H9 (cell line): ENCODE data around the gene ZBTB16. TPM values are rescaled to one million over a fixed set of nuclear protein-coding genes. Genes with fewer than 3 reads are reported as not detected.

Source experiments
- DNase-seq: peaks from one replicate; pipeline ENCODE4 v3.0.0-alpha.2; 2017
- H2AFZ ChIP-seq: one replicate; pipeline ENCODE4 v1.6.1; 2013; ENCODE audit warnings: mild to moderate bottlenecking, low read length, control low read depth, moderate library complexity
- H2AK5ac ChIP-seq: 2 replicates; pipeline ENCODE4 v1.6.1; 2013; ENCODE audit warnings: low read length, control low read depth, mixed read lengths; ENCODE audit not compliant: insufficient read length
- H2BK120ac ChIP-seq: one replicate; pipeline ENCODE4 v1.6.1; 2013; ENCODE audit warnings: low read depth, mild to moderate bottlenecking, low read length, control low read depth, inconsistent platforms; ENCODE audit not compliant: poor library complexity, severe bottlenecking
- H2BK12ac ChIP-seq: 2 replicates; pipeline ENCODE4 v1.6.1; 2013; ENCODE audit warnings: low read length, control low read depth, mixed read lengths, low read depth; ENCODE audit not compliant: insufficient read length
- H2BK15ac ChIP-seq: 2 replicates; pipeline ENCODE4 v1.6.1; 2013; ENCODE audit warnings: low read depth, low read length, control low read depth
- H2BK20ac ChIP-seq: one replicate; pipeline ENCODE4 v1.6.1; 2013; ENCODE audit warnings: low read depth, mild to moderate bottlenecking, low read length, control low read depth, inconsistent platforms; ENCODE audit not compliant: poor library complexity, severe bottlenecking
- H2BK5ac ChIP-seq: 2 replicates; pipeline ENCODE4 v1.6.1; 2013; ENCODE audit warnings: low read length, control low read depth, mixed read lengths; ENCODE audit not compliant: insufficient read length
- H3K14ac ChIP-seq: 2 replicates; pipeline ENCODE4 v1.6.1; 2013; ENCODE audit warnings: low read length, control low read depth; ENCODE audit not compliant: insufficient read depth
- H3K18ac ChIP-seq: 2 replicates; pipeline ENCODE4 v1.6.1; 2013; ENCODE audit warnings: low read depth, mild to moderate bottlenecking, mixed read lengths, low read length, control low read depth; ENCODE audit not compliant: insufficient read length
- H3K23ac ChIP-seq: 2 replicates; pipeline ENCODE4 v1.6.1; 2013; ENCODE audit warnings: low read length, control low read depth, mixed read lengths, low read depth; ENCODE audit not compliant: insufficient read length
- H3K23me2 ChIP-seq: 2 replicates; pipeline ENCODE4 v1.6.1; 2013; ENCODE audit warnings: low read depth, mild to moderate bottlenecking, mixed read lengths, low read length, control low read depth; ENCODE audit not compliant: insufficient read length, poor library complexity, severe bottlenecking
- H3K27ac ChIP-seq: 2 replicates; pipeline ENCODE4 v1.5.1; 2013; ENCODE audit warnings: low read length, control low read depth, mixed read lengths, low read depth; ENCODE audit not compliant: insufficient read length
- H3K27me3 ChIP-seq: 2 replicates; pipeline ENCODE4 v1.6.1; 2013; ENCODE audit warnings: low read length, control low read depth, inconsistent platforms; ENCODE audit not compliant: insufficient read depth
- H3K4ac ChIP-seq: 2 replicates; pipeline ENCODE4 v1.6.1; 2013; ENCODE audit warnings: low read depth, mild to moderate bottlenecking, control low read depth, inconsistent platforms, low read length, moderate library complexity
- H3K4me1 ChIP-seq: 2 replicates; pipeline ENCODE4 v1.6.1; 2013; ENCODE audit warnings: low read length, control low read depth, inconsistent platforms; ENCODE audit not compliant: insufficient read depth
- H3K4me2 ChIP-seq: 2 replicates; pipeline ENCODE4 v1.6.1; 2013; ENCODE audit warnings: low read length, control low read depth, mixed read lengths; ENCODE audit not compliant: insufficient read length, insufficient read depth
- H3K56ac ChIP-seq: 2 replicates; pipeline ENCODE4 v1.6.1; 2013; ENCODE audit warnings: low read depth, mild to moderate bottlenecking, mixed read lengths, low read length, control low read depth; ENCODE audit not compliant: insufficient read length
- H3K79me1 ChIP-seq: 2 replicates; pipeline ENCODE4 v1.6.1; 2013; ENCODE audit warnings: low read depth, mild to moderate bottlenecking, moderate library complexity, low read length, control low read depth, inconsistent platforms; ENCODE audit not compliant: insufficient read depth, poor library complexity, severe bottlenecking
- H3K79me2 ChIP-seq: 2 replicates; pipeline ENCODE4 v1.6.1; 2013; ENCODE audit warnings: low read length, control low read depth, inconsistent platforms; ENCODE audit not compliant: insufficient read depth
- H3K9ac ChIP-seq: 2 replicates; pipeline ENCODE4 v1.6.1; 2013; ENCODE audit warnings: low read length, control low read depth, mixed read lengths; ENCODE audit not compliant: insufficient read length; ENCODE audit errors: extremely low read depth
- H3K9me3 ChIP-seq: one replicate; pipeline ENCODE4 v1.6.1; 2013; ENCODE audit warnings: low read depth, low read length, inconsistent platforms; ENCODE audit not compliant: control insufficient read depth
- H3T11ph ChIP-seq: one replicate; pipeline ENCODE4 v1.6.1; 2013; ENCODE audit warnings: mild to moderate bottlenecking, low read length, control low read depth, inconsistent platforms
- H4K20me1 ChIP-seq: one replicate; pipeline ENCODE4 v1.6.1; 2013; ENCODE audit not compliant: control insufficient read depth, insufficient read length, insufficient read depth
- H4K5ac ChIP-seq: 2 replicates; pipeline ENCODE4 v1.6.1; 2013; ENCODE audit warnings: low read depth, mild to moderate bottlenecking, mixed read lengths, low read length, control low read depth; ENCODE audit not compliant: insufficient read length
- H4K8ac ChIP-seq: replicated peaks from 2 replicates; pipeline ENCODE4 v1.6.1; 2013; ENCODE audit warnings: low read length, control low read depth, mixed read lengths, low read depth; ENCODE audit not compliant: insufficient read length
- H4K91ac ChIP-seq: 2 replicates; pipeline ENCODE4 v1.6.1; 2013; ENCODE audit warnings: low read depth, mild to moderate bottlenecking, moderate library complexity, mixed read lengths, low read length, control low read depth; ENCODE audit not compliant: insufficient read length
- H3K27ac Mint-ChIP-seq, 3 experiments: 2 replicates in 2 of 3; 3 replicates in 1 of 3; pipeline ENCODE4 v1.8.0; 2020 to 2021; ENCODE audit warnings: mixed read lengths in 3 of 3, mild to moderate bottlenecking in 1 of 3, moderate library complexity in 1 of 3
- H3K27me3 Mint-ChIP-seq: 2 replicates; pipeline ENCODE4 v1.8.0; 2021; ENCODE audit warnings: low read depth, mild to moderate bottlenecking, moderate library complexity, mixed read lengths
- H3K36me3 Mint-ChIP-seq, 3 experiments: 2 replicates in 2 of 3; 3 replicates in 1 of 3; pipeline ENCODE4 v1.8.0; 2020 to 2021; ENCODE audit warnings: low read depth in 3 of 3, mixed read lengths in 3 of 3; ENCODE audit not compliant: insufficient read depth in 1 of 3
- H3K4me1 Mint-ChIP-seq, 2 experiments: 2 replicates each; pipeline ENCODE4 v1.8.0; 2020; ENCODE audit warnings: mixed read lengths in 2 of 2
- H3K4me3 Mint-ChIP-seq, 2 experiments: 2 replicates in 1 of 2; 3 replicates in 1 of 2; pipeline ENCODE4 v1.8.0; 2020 to 2021; ENCODE audit warnings: mild to moderate bottlenecking in 2 of 2, mixed read lengths in 2 of 2, moderate library complexity in 1 of 2
- H3K9me3 Mint-ChIP-seq, 2 experiments: 2 replicates in 1 of 2; 3 replicates in 1 of 2; pipeline ENCODE4 v1.8.0; 2020; ENCODE audit warnings: mild to moderate bottlenecking in 2 of 2, mixed read lengths in 2 of 2, moderate library complexity in 1 of 2
- CTCF ChIP-seq: fragments of 200-600 bp; sonication (generic); conservative IDR thresholded peaks from 3 replicates; pipeline ENCODE4 v1.8.0; 2021; ENCODE audit warnings: antibody characterized with exemption, mild to moderate bottlenecking
- WGBS: extraction: QIAGEN DNeasy Blood & Tissue Kit; methylation state at CpG from one replicate; pipeline ENCODE4 v1.1.7; 2013; ENCODE audit warnings: missing lambda C conversion rate, low lambda C conversion rate, mixed read lengths; ENCODE audit not compliant: insufficient read length; ENCODE audit errors: extremely low coverage; 5-methylcytosine and 5-hydroxymethylcytosine counted together
- total RNA-seq: library from RNA; stranded (reverse); gene quantifications from 2 replicates; pipeline ENCODE4 v1.2.1, GENCODE V29; 2021

The ZBTB16 gene
- total RNA-seq, 1 experiment from 2014 or later, result not detected

- H3K79me1 ChIP-seq, result no peaks in the 10 kb centered on the region
- H3K23ac ChIP-seq, result no peak overlapping the region
- no peak overlapping the region for H3K14ac ChIP-seq
- Mint-ChIP-seq H3K27ac (no peak overlapping the region), H3K4me3 (no peak overlapping the region), H3K36me3 (no peaks in the 10 kb centered on the region), H3K4me1 (peaks cover 10 to 45% of the 10 kb centered on the region in 2 experiments), H3K27me3 (peaks cover 10% of the 10 kb centered on the region), H3K9me3 (no peaks in the 10 kb centered on the region)
- no peak overlapping the region for H4K5ac ChIP-seq
- no CpG with 5 or more reads among the region's 1 CpG for WGBS
- H3K4ac ChIP-seq, result no peak overlapping the region
- H2BK120ac ChIP-seq, result no peak overlapping the region
- H3K9ac ChIP-seq, result no peak overlapping the region
- TF ChIP-seq CTCF, result no peak
- no peak overlapping the region for H4K91ac ChIP-seq
- no peak overlapping the region for H3T11ph ChIP-seq
- H4K8ac ChIP-seq, result no peak overlapping the region
- H3K4me1 ChIP-seq, result no peaks in the 10 kb centered on the region
- H2BK15ac ChIP-seq, result no peak overlapping the region
- no peak overlapping the region for H2AK5ac ChIP-seq
- H3K18ac ChIP-seq, result no peak overlapping the region
- H3K23me2 ChIP-seq, result no peaks in the 10 kb centered on the region
- H2AFZ ChIP-seq, result no peak overlapping the region
- no peak overlapping the region for H3K27ac ChIP-seq
- H2BK12ac ChIP-seq, result no peak overlapping the region
- no peaks in the 10 kb centered on the region for H3K27me3 ChIP-seq
- H3K56ac ChIP-seq, result no peak overlapping the region
- no peak overlapping the region for H2BK5ac ChIP-seq
- no peak overlapping the region for H3K4me2 ChIP-seq
- H3K9me3 ChIP-seq, result no peaks in the 10 kb centered on the region
- H2BK20ac ChIP-seq, result no peak overlapping the region
- H4K20me1 ChIP-seq, result no peaks in the 10 kb centered on the region
- DNase-seq, result no peak
- H3K79me2 ChIP-seq, result no peaks in the 10 kb centered on the region
Observed at GRCh38 chr11:114168691-114169090, 109.2 kb downstream of the ZBTB16 start.
